K562 (cell line): ENCODE data around the gene CCDC27. TPM values are rescaled to one million over a fixed set of nuclear protein-coding genes. Genes with fewer than 3 reads are reported as not detected.

ENCODE experiments used
- ARID4B ChIP-seq: sonication (generic); formaldehyde crosslinking; IDR thresholded peaks from 2 replicates; pipeline ENCODE4 v1.8.0; 2022; ENCODE audit warnings: mild to moderate bottlenecking, missing genetic modification reagents
- BRF1 ChIP-seq: IDR thresholded peaks from 3 replicates; pipeline ENCODE4 v1.6.1; 2011; ENCODE audit warnings: borderline replicate concordance, mild to moderate bottlenecking; ENCODE audit not compliant: insufficient read length; ENCODE audit errors: extremely low read depth
- ELK3 ChIP-seq: fragments of 450-650 bp; formaldehyde crosslinking; IDR thresholded peaks from 2 replicates; pipeline ENCODE4 v1.4.0; 2020; ENCODE audit warnings: mild to moderate bottlenecking
- HLTF ChIP-seq: fragments of 450-650 bp; IDR thresholded peaks from 2 replicates; pipeline ENCODE4 v1.6.1; 2016
- MXD1 ChIP-seq: fragments of 250-450 bp; sonication (Bioruptor Pico); IDR thresholded peaks from 2 replicates; pipeline ENCODE4 v1.8.0; 2021; ENCODE audit warnings: borderline replicate concordance, mild to moderate bottlenecking, moderate library complexity; ENCODE audit not compliant: poor library complexity, severe bottlenecking
- STAT5A ChIP-seq: IDR thresholded peaks from 2 replicates; pipeline ENCODE4 v1.6.1; 2012; ENCODE audit warnings: low read length, inconsistent platforms, borderline replicate concordance
- TRIM28 ChIP-seq: fragments of 450-650 bp; IDR thresholded peaks from 2 replicates; pipeline ENCODE4 v1.6.1; 2017
- UBTF ChIP-seq, 2 experiments: IDR thresholded peaks; 2 replicates each; pipeline ENCODE4 v1.6.1; 2012; ENCODE audit warnings: improper control_type of control experiment in 2 of 2, low read depth in 2 of 2, low read length in 2 of 2, borderline replicate concordance in 1 of 2
- ZBTB17 ChIP-seq: fragments of 450-650 bp; formaldehyde crosslinking; IDR thresholded peaks from 2 replicates; pipeline ENCODE4 v1.4.0; 2020; ENCODE audit warnings: mild to moderate bottlenecking
- ZBTB33 ChIP-seq: sonication (generic); formaldehyde crosslinking; IDR thresholded peaks from 2 replicates; pipeline ENCODE4 v1.8.1; 2023; ENCODE audit warnings: mild to moderate bottlenecking, missing genetic modification reagents
- polyA plus RNA-seq, 8 experiments: library from polyadenylated mRNA; depleted of rRNA in 4 of 8; stranded (reverse) in 5 of 8; unstranded in 3 of 8; fragments of >200 nt; fragmentation: Nextera tagmentation in 2 of 8; fragmentation: Illumina TruSeq in 1 of 8; extraction: Ambion mirVana in 2 of 8; extraction: Trizol in 1 of 8; gene quantifications; 2 replicates each; pipeline versions ENCODE4 v1.2.1 to v1.2.3, GENCODE V29; 2011 to 2014; ENCODE audit warnings: inconsistent platforms in 1 of 8, missing spikeins in 1 of 8
- total RNA-seq, 7 experiments: library from RNA; depleted of rRNA in 6 of 7; stranded (reverse); fragments of >200 nt in 6 of 7; fragmentation: Illumina TruSeq in 2 of 7; extraction: Trizol in 2 of 7; gene quantifications; 2 replicates each; pipeline versions ENCODE4 v1.2.1 to v1.2.3, GENCODE V29; 2011 to 2021; ENCODE audit warnings: low replicate concordance in 1 of 7

Gene CCDC27
- total and polyA plus RNA-seq, 9 of the 15 experiments (the other 6 are each of a cell fraction or from before 2014, with no cell fraction given), result 0.01 to 0.04 TPM; not detected in 7

- TF ChIP-seq UBTF (IDR thresholded peaks at IDR 0.05; ENCODE audit: borderline replicate concordance in 1 of 2, low read depth in 2 of 2, low read length in 2 of 2) (0 out of 4 replicates have a peak, but pooled peaks have one; percentile 53 to 75), ZBTB33 (CRISPR knock-in tag) (no peak), ZBTB17 (CRISPR knock-in tag) (0 out of 2 replicates have a peak, but pooled peaks have one; percentile 27), STAT5A (no peak), HLTF (no peak), MXD1 (peak; percentile 77), ARID4B (peak; percentile 74), BRF1 (no peak), ELK3 (no peak), TRIM28 (no peak)
These were observed 19.9 kb downstream of the CCDC27 start (continued) for GRCh38 chr1:3772027-3772714.
